GM23338 (cell line): ENCODE measurements around the gene SELPLG. TPM values are rescaled to one million over a fixed set of nuclear protein-coding genes. Genes with fewer than 3 reads are reported as not detected.

ENCODE experiments used
- ATAC-seq: fragments of 200-7000 bp; cut with Tn5 transposase; 3 replicates; pipeline ENCODE4 v1.9.1; 2020
- DNase-seq: peaks from one replicate; pipeline ENCODE4 v3.0.0-alpha.2; 2015; ENCODE audit warnings: low spot score
- H2AFZ ChIP-seq: fragments of 200-600 bp; sonication (generic); 2 replicates; pipeline ENCODE4 v1.8.0; 2016; ENCODE audit warnings: antibody characterized with exemption, mild to moderate bottlenecking, moderate library complexity
- H3F3A ChIP-seq: fragments of 200-600 bp; sonication (generic); replicated peaks from 2 replicates; pipeline ENCODE4 v1.8.0; 2017; ENCODE audit warnings: antibody characterized with exemption, mixed run types, low read depth
- H3K27ac ChIP-seq: fragments of 200-600 bp; sonication (generic); 2 replicates; pipeline ENCODE4 v1.6.1; 2016; ENCODE audit warnings: low read depth
- H3K27me3 ChIP-seq: fragments of 200-600 bp; sonication (generic); 2 replicates; pipeline ENCODE4 v1.8.0; 2016; ENCODE audit warnings: mild to moderate bottlenecking, mixed run types, moderate library complexity; ENCODE audit not compliant: insufficient read depth
- H3K36me3 ChIP-seq: fragments of 200-600 bp; sonication (generic); 2 replicates; pipeline ENCODE4 v1.8.0; 2016; ENCODE audit warnings: mild to moderate bottlenecking; ENCODE audit not compliant: insufficient read depth
- H3K4me1 ChIP-seq: fragments of 200-600 bp; sonication (generic); 2 replicates; pipeline ENCODE4 v1.8.0; 2016; ENCODE audit warnings: mild to moderate bottlenecking, moderate library complexity; ENCODE audit not compliant: insufficient read depth
- H3K4me2 ChIP-seq: fragments of 200-600 bp; sonication (generic); 2 replicates; pipeline ENCODE4 v1.7.1; 2017; ENCODE audit warnings: mixed run types
- H3K4me3 ChIP-seq: fragments of 200-600 bp; sonication (generic); 2 replicates; pipeline ENCODE4 v1.6.1; 2016; ENCODE audit warnings: mixed run types
- H3K79me2 ChIP-seq: fragments of 200-600 bp; sonication (generic); replicated peaks from 2 replicates; pipeline ENCODE4 v1.8.0; 2017; ENCODE audit warnings: mild to moderate bottlenecking; ENCODE audit not compliant: insufficient read depth
- H3K9me2 ChIP-seq: fragments of 200-600 bp; sonication (generic); 2 replicates; pipeline ENCODE4 v1.8.0; 2017; ENCODE audit not compliant: insufficient read depth
- H4K20me1 ChIP-seq: fragments of 200-600 bp; sonication (generic); replicated peaks from 2 replicates; pipeline ENCODE4 v1.8.0; 2017; ENCODE audit warnings: mild to moderate bottlenecking; ENCODE audit not compliant: insufficient read depth
- H3K27ac Mint-ChIP-seq: 2 replicates; pipeline ENCODE4 v1.8.0; 2020; ENCODE audit warnings: inconsistent platforms, mild to moderate bottlenecking, moderate library complexity, mixed read lengths
- H3K27me3 Mint-ChIP-seq: 3 replicates; pipeline ENCODE4 v1.8.0; 2022; ENCODE audit warnings: low read depth, mild to moderate bottlenecking, moderate library complexity, mixed read lengths, inconsistent platforms; ENCODE audit not compliant: insufficient read depth, poor library complexity
- H3K36me3 Mint-ChIP-seq: 3 replicates; pipeline ENCODE4 v1.8.0; 2021; ENCODE audit warnings: low read depth, mild to moderate bottlenecking, inconsistent platforms, moderate library complexity, mixed read lengths
- H3K4me1 Mint-ChIP-seq: 3 replicates; pipeline ENCODE4 v1.8.0; 2020; ENCODE audit warnings: mild to moderate bottlenecking, inconsistent platforms, mixed read lengths
- H3K4me3 Mint-ChIP-seq: 3 replicates; pipeline ENCODE4 v1.8.0; 2021; ENCODE audit warnings: moderate library complexity, mild to moderate bottlenecking, inconsistent platforms, mixed read lengths
- H3K9me3 Mint-ChIP-seq: 3 replicates; pipeline ENCODE4 v1.8.0; 2020; ENCODE audit warnings: moderate library complexity, mild to moderate bottlenecking, inconsistent platforms, mixed read lengths
- EZH2phosphoT487 ChIP-seq: fragments of 200-600 bp; sonication (generic); IDR thresholded peaks from one replicate; pipeline ENCODE4 v1.8.1; 2018; ENCODE audit warnings: antibody characterized with exemption; ENCODE audit not compliant: unreplicated experiment
- JUNB ChIP-seq: IDR thresholded peaks from one replicate; pipeline ENCODE4 v1.6.1; 2016; ENCODE audit warnings: antibody characterized with exemption; ENCODE audit not compliant: unreplicated experiment
- NANOG ChIP-seq: IDR thresholded peaks from 2 replicates; pipeline ENCODE4 v1.6.1; 2016; ENCODE audit warnings: antibody characterized with exemption, borderline replicate concordance
- STAT1 ChIP-seq: IDR thresholded peaks from one replicate; pipeline ENCODE4 v1.6.1; 2016; ENCODE audit warnings: antibody characterized with exemption; ENCODE audit not compliant: unreplicated experiment
- ZNF114 ChIP-seq: fragments of 250-450 bp; sonication (Bioruptor Pico); IDR thresholded peaks from 2 replicates; pipeline ENCODE4 v1.5.0; 2020; ENCODE audit warnings: mild to moderate bottlenecking, moderate library complexity
- ZNF331 ChIP-seq: fragments of 250-450 bp; sonication (Bioruptor Pico); IDR thresholded peaks from 2 replicates; pipeline ENCODE4 v1.5.0; 2020; ENCODE audit warnings: low read depth, mild to moderate bottlenecking, moderate library complexity
- polyA plus RNA-seq: library from polyadenylated mRNA; unstranded; fragments of >200 nt; fragmentation: Nextera tagmentation; extraction: Ambion mirVana; gene quantifications from 2 replicates; pipeline ENCODE4 v1.2.1, GENCODE V29; 2016
- total RNA-seq: library from RNA; depleted of rRNA; stranded (reverse); fragments of >200 nt; shearing (Covaris generic); gene quantifications from 2 replicates; pipeline ENCODE4 v1.2.3, GENCODE V29; 2014
- TF ChIP-seq, protein P1 (sequence below), 2 experiments: fragments of 200-600 bp in 1 of 2; sonication (generic) in 1 of 2; conservative IDR thresholded peaks; 2 replicates each; pipeline versions ENCODE4 v1.5.1 to v1.6.1; 2016 to 2017; ENCODE audit warnings: antibody characterized with exemption in 2 of 2, low read depth in 2 of 2, mild to moderate bottlenecking in 2 of 2, moderate library complexity in 1 of 2
- TF ChIP-seq, protein P2 (sequence below): IDR thresholded peaks from one replicate; pipeline ENCODE4 v1.6.1; 2018; ENCODE audit warnings: antibody characterized with exemption; ENCODE audit not compliant: unreplicated experiment

SELPLG gene
- total and polyA plus RNA-seq, 2 experiments from 2014 or later, result 0.16 to 0.56 TPM

DNA sequence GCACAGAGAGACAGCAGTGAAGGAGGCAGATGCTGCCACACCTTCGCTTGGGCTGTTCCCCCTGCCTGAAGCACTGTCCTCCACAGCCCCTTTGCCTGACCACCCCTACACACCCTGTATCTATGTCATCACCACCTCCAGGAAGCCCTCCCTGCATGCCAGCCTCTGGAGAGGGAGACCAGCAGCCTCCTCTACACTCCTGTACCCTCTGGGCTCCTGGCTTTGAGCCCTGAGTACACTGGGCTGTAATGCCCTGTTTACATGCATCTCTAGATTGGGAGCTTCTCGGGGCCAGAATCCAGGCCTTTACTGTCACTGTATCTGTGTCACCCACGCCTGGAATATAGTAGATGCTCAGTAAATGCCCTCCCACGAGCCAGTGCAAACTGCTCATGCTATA is 30.0 kb downstream of the SELPLG start:
- Histone ChIP-seq H3K4me2 (no peak overlapping the region), H3K4me1 (no peaks in the 10 kb centered on the region), H3K9me2 (no peaks in the 10 kb centered on the region), H3K4me3 (no peak overlapping the region), H3K27ac (no peak overlapping the region), H3F3A (0 out of 2 replicates have a peak, but pooled peaks cover 6% of the 10 kb centered on the region), H3K36me3 (no peaks in the 10 kb centered on the region), H2AFZ (no peak overlapping the region), H4K20me1 (no peaks in the 10 kb centered on the region), H3K79me2 (no peaks in the 10 kb centered on the region), H3K27me3 (no peaks in the 10 kb centered on the region)
- Mint-ChIP-seq H3K4me3 (no peak overlapping the region), H3K9me3 (no peaks in the 10 kb centered on the region), H3K27me3 (peaks cover 8% of the 10 kb centered on the region), H3K27ac (no peak overlapping the region), H3K4me1 (peaks cover 18% of the 10 kb centered on the region), H3K36me3 (no peaks in the 10 kb centered on the region)
- ATAC-seq, result no peak
- no peak for DNase-seq
- TF ChIP-seq JUNB, result no peak
- TF ChIP-seq, protein P1, sequence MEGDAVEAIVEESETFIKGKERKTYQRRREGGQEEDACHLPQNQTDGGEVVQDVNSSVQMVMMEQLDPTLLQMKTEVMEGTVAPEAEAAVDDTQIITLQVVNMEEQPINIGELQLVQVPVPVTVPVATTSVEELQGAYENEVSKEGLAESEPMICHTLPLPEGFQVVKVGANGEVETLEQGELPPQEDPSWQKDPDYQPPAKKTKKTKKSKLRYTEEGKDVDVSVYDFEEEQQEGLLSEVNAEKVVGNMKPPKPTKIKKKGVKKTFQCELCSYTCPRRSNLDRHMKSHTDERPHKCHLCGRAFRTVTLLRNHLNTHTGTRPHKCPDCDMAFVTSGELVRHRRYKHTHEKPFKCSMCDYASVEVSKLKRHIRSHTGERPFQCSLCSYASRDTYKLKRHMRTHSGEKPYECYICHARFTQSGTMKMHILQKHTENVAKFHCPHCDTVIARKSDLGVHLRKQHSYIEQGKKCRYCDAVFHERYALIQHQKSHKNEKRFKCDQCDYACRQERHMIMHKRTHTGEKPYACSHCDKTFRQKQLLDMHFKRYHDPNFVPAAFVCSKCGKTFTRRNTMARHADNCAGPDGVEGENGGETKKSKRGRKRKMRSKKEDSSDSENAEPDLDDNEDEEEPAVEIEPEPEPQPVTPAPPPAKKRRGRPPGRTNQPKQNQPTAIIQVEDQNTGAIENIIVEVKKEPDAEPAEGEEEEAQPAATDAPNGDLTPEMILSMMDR (conservative IDR thresholded peaks at IDR 0.05; ENCODE audit: low read depth in 2 of 2), result no peak
- TF ChIP-seq, protein P2, sequence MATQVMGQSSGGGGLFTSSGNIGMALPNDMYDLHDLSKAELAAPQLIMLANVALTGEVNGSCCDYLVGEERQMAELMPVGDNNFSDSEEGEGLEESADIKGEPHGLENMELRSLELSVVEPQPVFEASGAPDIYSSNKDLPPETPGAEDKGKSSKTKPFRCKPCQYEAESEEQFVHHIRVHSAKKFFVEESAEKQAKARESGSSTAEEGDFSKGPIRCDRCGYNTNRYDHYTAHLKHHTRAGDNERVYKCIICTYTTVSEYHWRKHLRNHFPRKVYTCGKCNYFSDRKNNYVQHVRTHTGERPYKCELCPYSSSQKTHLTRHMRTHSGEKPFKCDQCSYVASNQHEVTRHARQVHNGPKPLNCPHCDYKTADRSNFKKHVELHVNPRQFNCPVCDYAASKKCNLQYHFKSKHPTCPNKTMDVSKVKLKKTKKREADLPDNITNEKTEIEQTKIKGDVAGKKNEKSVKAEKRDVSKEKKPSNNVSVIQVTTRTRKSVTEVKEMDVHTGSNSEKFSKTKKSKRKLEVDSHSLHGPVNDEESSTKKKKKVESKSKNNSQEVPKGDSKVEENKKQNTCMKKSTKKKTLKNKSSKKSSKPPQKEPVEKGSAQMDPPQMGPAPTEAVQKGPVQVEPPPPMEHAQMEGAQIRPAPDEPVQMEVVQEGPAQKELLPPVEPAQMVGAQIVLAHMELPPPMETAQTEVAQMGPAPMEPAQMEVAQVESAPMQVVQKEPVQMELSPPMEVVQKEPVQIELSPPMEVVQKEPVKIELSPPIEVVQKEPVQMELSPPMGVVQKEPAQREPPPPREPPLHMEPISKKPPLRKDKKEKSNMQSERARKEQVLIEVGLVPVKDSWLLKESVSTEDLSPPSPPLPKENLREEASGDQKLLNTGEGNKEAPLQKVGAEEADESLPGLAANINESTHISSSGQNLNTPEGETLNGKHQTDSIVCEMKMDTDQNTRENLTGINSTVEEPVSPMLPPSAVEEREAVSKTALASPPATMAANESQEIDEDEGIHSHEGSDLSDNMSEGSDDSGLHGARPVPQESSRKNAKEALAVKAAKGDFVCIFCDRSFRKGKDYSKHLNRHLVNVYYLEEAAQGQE, result no peak
- no peak for TF ChIP-seq EZH2phosphoT487
- no peak for TF ChIP-seq ZNF331 (CRISPR knock-in tag)
- no peak for TF ChIP-seq NANOG
- no peak for TF ChIP-seq ZNF114 (CRISPR knock-in tag)

DNA sequence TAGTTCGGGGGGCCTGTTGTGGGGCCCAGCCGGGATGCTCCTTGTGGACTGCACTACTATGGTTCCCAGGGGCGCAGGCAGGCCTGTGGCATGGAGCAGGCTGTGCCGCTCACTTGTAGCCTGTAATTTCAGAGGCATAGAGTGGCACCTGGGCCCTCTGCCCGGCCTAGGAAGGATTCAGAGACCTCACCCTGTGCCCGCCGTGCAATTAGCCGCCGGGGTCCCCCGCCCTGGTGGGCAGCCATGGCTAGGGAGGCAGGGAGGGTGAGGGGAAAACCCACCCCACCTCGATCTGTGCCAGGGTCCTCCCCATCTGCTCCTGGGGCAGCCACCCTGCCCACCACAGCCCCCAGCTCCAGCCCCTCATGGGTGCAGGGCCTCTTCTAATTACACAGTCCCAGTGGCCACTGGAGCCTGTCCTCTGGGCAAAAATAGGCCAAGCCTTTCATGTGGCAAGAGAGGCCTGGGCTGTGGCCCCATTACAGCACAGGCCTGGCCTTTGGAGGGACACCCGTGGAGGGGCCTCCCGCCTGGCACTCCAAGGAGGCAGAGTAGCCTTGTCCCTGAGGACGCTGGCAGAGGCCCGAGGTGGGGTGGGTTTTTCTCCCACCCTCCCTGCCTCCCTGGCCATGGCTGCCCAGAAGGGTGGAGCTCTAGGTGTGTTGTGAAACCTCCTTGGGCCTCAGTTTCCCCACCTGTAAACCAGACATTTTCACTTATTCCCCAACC is 30.6 kb downstream of the SELPLG start:
- Mint-ChIP-seq H3K27me3 (peaks cover 8% of the 10 kb centered on the region), H3K9me3 (no peaks in the 10 kb centered on the region), H3K4me1 (peaks cover 14% of the 10 kb centered on the region), H3K27ac (no peak overlapping the region), H3K4me3 (no peak overlapping the region), H3K36me3 (no peaks in the 10 kb centered on the region)
- ATAC-seq, result no peak
- DNase-seq, result no peak
- Histone ChIP-seq H3K27me3 (no peaks in the 10 kb centered on the region), H3K4me2 (no peak overlapping the region), H4K20me1 (no peaks in the 10 kb centered on the region), H3K79me2 (no peaks in the 10 kb centered on the region), H3F3A (0 out of 2 replicates have a peak, but pooled peaks cover 6% of the 10 kb centered on the region), H3K9me2 (no peaks in the 10 kb centered on the region), H3K4me1 (no peaks in the 10 kb centered on the region), H3K36me3 (no peaks in the 10 kb centered on the region), H3K27ac (no peak overlapping the region), H2AFZ (no peak overlapping the region), H3K4me3 (no peak overlapping the region)
- TF ChIP-seq JUNB (no peak), STAT1 (no peak), ZNF114 (CRISPR knock-in tag) (no peak)
- TF ChIP-seq, protein P1 (conservative IDR thresholded peaks at IDR 0.05; ENCODE audit: low read depth in 2 of 2), result no peak
- TF ChIP-seq, protein P2, result no peak
